Neural progenitor cell (in vitro differentiated cells): ENCODE measurements around the gene PPP1R9A.

Source experiments
- EZH2 ChIP-seq: fragments of 200-600 bp; sonication (generic); IDR thresholded peaks from 2 replicates; pipeline ENCODE4 v1.6.1; 2017; ENCODE audit warnings: antibody characterized with exemption, mild to moderate bottlenecking, moderate library complexity
- EZH2phosphoT487 ChIP-seq: fragments of 200-600 bp; sonication (generic); IDR thresholded peaks from 2 replicates; pipeline ENCODE4 v1.6.1; 2017; ENCODE audit warnings: antibody characterized with exemption
- TF ChIP-seq, protein P1 (sequence below): fragments of 200-600 bp; sonication (generic); IDR thresholded peaks from 2 replicates; pipeline ENCODE4 v1.5.1; 2017; ENCODE audit warnings: antibody characterized with exemption, mild to moderate bottlenecking

DNA sequence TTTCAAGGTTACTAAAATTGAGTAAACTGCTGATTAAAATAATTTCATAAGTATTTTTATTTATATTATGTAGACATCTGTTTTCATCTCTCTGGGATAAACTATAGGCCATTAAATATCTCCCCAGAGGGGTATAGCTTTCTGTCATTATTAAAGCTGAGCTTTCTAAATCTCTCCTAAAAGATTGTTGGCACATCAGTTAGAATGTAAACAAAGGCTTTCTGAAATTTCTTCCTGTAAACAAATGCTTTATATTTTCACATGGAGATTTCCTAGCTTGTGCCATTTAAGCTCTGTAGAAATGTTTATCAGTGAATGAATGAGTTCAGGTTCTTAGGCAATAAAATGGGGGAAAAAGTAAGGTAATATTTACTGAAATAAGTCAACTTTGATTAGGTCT lies 35.7 kb downstream of the PPP1R9A start:
- TF ChIP-seq, protein P1, sequence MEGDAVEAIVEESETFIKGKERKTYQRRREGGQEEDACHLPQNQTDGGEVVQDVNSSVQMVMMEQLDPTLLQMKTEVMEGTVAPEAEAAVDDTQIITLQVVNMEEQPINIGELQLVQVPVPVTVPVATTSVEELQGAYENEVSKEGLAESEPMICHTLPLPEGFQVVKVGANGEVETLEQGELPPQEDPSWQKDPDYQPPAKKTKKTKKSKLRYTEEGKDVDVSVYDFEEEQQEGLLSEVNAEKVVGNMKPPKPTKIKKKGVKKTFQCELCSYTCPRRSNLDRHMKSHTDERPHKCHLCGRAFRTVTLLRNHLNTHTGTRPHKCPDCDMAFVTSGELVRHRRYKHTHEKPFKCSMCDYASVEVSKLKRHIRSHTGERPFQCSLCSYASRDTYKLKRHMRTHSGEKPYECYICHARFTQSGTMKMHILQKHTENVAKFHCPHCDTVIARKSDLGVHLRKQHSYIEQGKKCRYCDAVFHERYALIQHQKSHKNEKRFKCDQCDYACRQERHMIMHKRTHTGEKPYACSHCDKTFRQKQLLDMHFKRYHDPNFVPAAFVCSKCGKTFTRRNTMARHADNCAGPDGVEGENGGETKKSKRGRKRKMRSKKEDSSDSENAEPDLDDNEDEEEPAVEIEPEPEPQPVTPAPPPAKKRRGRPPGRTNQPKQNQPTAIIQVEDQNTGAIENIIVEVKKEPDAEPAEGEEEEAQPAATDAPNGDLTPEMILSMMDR = no peak
- TF ChIP-seq EZH2phosphoT487 (no peak), EZH2 (no peak)
